Colonic mucosa (tissue), 4 donors: ENCODE results near the gene ARL14. TPM values are rescaled to one million over a fixed set of nuclear protein-coding genes. Genes with fewer than 3 reads are reported as not detected.

Source experiments
- DNase-seq: peaks from one replicate; pipeline ENCODE4 v3.0.0-alpha.2; 2020
- H3K27ac ChIP-seq: fragments of 200-600 bp; one replicate; pipeline ENCODE4 v1.8.0; 2021
- H3K27me3 ChIP-seq: fragments of 200-600 bp; one replicate; pipeline ENCODE4 v1.8.0; 2021
- H3K36me3 ChIP-seq: fragments of 200-600 bp; one replicate; pipeline ENCODE4 v1.8.0; 2021
- H3K4me1 ChIP-seq: fragments of 200-600 bp; one replicate; pipeline ENCODE4 v1.8.0; 2021; ENCODE audit warnings: mild to moderate bottlenecking
- H3K4me3 ChIP-seq: fragments of 200-600 bp; one replicate; pipeline ENCODE4 v1.8.0; 2021
- H3K9ac ChIP-seq, 2 donors: one replicate each; pipeline ENCODE4 v1.7.0; 2013; ENCODE audit warnings: control low read depth in 2 of 2, low read depth in 2 of 2, low read length in 2 of 2
- H3K9me3 ChIP-seq: fragments of 200-600 bp; one replicate; pipeline ENCODE4 v1.8.0; 2021
- intact Hi-C: fragments of 100-400 bp; cut with DNase I; formaldehyde crosslinking; loops from one replicate; pipeline ENCODE4 v1.14.1; 2022
- total RNA-seq, 2 donors: library from RNA; stranded (reverse); fragmentation: NEBNext Ultra II Directional in 1 of 2; extraction: Animal tissue kit (Norgen Biotek cat#: 25700) in 1 of 2; gene quantifications; one replicate each; pipeline ENCODE4 v1.2.1, GENCODE V29; 2021
- TF ChIP-seq, protein P1 (sequence below): fragments of 200-600 bp; IDR thresholded peaks from one replicate; pipeline ENCODE4 v1.8.0; 2022; ENCODE audit warnings: antibody characterized with exemption, mild to moderate bottlenecking
- donor health status: healthy.
- donor health status: DM: no; HTN: no; CAD: no.
- donor health status: DM: no; HTN: no; CAD: no.

ARL14 gene
- total RNA-seq, 2 donors from 2014 or later: 17.6 to 44.1 TPM

- intact Hi-C loops: no loop called here
- Histone ChIP-seq H3K4me1 (peaks cover 4% of the 10 kb centered on the region), H3K36me3 (no peaks in the 10 kb centered on the region), H3K9me3 (no peaks in the 10 kb centered on the region), H3K27ac (peak overlapping the region; percentile 62), H3K27me3 (no peaks in the 10 kb centered on the region), H3K9ac (no peak overlapping the region), H3K4me3 (no peak overlapping the region)
- peak; percentile 37 for DNase-seq
- TF ChIP-seq, protein P1, sequence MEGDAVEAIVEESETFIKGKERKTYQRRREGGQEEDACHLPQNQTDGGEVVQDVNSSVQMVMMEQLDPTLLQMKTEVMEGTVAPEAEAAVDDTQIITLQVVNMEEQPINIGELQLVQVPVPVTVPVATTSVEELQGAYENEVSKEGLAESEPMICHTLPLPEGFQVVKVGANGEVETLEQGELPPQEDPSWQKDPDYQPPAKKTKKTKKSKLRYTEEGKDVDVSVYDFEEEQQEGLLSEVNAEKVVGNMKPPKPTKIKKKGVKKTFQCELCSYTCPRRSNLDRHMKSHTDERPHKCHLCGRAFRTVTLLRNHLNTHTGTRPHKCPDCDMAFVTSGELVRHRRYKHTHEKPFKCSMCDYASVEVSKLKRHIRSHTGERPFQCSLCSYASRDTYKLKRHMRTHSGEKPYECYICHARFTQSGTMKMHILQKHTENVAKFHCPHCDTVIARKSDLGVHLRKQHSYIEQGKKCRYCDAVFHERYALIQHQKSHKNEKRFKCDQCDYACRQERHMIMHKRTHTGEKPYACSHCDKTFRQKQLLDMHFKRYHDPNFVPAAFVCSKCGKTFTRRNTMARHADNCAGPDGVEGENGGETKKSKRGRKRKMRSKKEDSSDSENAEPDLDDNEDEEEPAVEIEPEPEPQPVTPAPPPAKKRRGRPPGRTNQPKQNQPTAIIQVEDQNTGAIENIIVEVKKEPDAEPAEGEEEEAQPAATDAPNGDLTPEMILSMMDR: no peak
Observed at GRCh38 chr3:160665784-160666526, 11.0 kb upstream of the ARL14 start.

DNA sequence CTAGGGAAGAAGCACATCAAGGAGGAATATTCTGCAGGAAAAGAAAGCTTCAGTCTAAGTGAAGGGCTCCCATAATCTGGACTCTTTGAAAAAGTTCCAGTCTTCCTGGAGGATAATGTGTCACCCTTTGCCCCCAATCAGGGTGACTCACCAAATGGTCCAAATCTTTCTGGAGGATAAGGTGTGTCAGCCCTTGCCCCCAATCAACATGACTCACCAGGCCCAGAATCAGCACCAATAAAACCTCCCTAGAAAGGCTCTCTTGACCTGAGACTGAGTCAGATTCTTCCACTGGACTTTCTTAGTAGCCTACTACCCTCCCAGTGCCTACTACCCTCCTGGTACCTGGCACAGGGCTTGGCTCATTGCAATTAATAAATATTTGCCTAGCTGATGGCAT is 9.5 kb upstream of the ARL14 start:
- peak; percentile 86 for DNase-seq
- H3K27ac ChIP-seq: peak overlapping the region; percentile 62

DNA sequence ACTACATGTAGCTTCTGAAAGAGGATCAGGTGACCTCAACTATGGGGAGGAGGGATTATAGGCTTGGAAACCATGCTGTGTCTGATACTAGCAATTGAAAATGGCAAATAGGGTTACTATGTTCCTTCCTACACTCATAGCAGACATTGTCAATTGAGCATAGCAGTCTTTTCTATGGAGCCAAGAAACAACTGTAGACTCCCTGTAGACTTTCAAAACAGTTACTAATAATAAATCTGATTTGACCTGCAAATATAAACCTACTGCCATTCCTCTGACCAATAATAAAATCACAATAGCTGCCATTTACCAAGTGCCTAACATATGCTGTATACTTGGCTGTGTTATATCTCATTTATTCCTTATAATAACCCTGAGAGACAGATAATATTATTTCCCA is 8.5 kb upstream of the ARL14 start:
- no peak overlapping the region for H3K9ac ChIP-seq
- H3K27ac ChIP-seq: no peak overlapping the region

More for the DNA sequence above, 9.5 kb upstream of the ARL14 start:
- Histone ChIP-seq H3K27me3 (no peaks in the 10 kb centered on the region), H3K9ac (no peak overlapping the region), H3K36me3 (no peaks in the 10 kb centered on the region), H3K4me1 (peaks cover 4% of the 10 kb centered on the region), H3K9me3 (no peaks in the 10 kb centered on the region), H3K4me3 (no peak overlapping the region)
- TF ChIP-seq, protein P1: no peak
- intact Hi-C loops: no loop called here

GRCh38 chr3:160671231-160671630 is 5.7 kb upstream of the ARL14 start:
- Histone ChIP-seq H3K9ac (no peak overlapping the region), H3K36me3 (no peaks in the 10 kb centered on the region), H3K9me3 (no peaks in the 10 kb centered on the region), H3K27ac (no peak overlapping the region), H3K4me1 (peaks cover 4% of the 10 kb centered on the region), H3K4me3 (no peak overlapping the region), H3K27me3 (no peaks in the 10 kb centered on the region)
- DNase-seq: no peak
- TF ChIP-seq, protein P1: no peak
- intact Hi-C loops: no loop called here

More for the DNA sequence above, 8.5 kb upstream of the ARL14 start:
- intact Hi-C loops: no loop called here
- Histone ChIP-seq H3K9me3 (no peaks in the 10 kb centered on the region), H3K36me3 (no peaks in the 10 kb centered on the region), H3K4me3 (no peak overlapping the region), H3K27me3 (no peaks in the 10 kb centered on the region), H3K4me1 (peaks cover 4% of the 10 kb centered on the region)
- no peak for DNase-seq
- TF ChIP-seq, protein P1: no peak

DNA sequence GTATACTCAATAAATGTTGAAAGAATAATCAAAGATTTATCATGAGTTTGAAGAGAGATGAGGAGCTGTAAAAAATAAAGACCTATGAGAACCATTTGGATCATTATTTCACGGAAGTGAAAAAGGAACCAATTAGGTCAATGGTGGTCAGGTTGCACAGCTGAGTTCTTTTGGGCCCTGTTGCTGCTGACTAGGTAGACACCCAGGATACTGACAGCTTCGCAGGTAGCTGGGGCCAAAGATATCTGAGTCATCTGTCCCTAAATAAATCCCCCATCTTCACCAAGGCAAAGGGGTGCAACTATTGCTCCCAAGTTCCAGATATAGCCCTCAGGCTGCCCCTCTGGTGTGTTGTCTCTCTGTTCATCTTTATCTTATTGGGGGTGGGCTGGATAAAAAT is 5.0 kb upstream of the ARL14 start:
- Histone ChIP-seq H3K4me3 (no peak overlapping the region), H3K27ac (no peak overlapping the region), H3K27me3 (no peaks in the 10 kb centered on the region), H3K4me1 (peaks cover 1% of the 10 kb centered on the region), H3K36me3 (no peaks in the 10 kb centered on the region), H3K9ac (no peak overlapping the region), H3K9me3 (no peaks in the 10 kb centered on the region)
- no peak for DNase-seq
- intact Hi-C loops: no loop called here
- TF ChIP-seq, protein P1: no peak
